ENCODE results near the gene ELK3.

ELK3 gene

DNA sequence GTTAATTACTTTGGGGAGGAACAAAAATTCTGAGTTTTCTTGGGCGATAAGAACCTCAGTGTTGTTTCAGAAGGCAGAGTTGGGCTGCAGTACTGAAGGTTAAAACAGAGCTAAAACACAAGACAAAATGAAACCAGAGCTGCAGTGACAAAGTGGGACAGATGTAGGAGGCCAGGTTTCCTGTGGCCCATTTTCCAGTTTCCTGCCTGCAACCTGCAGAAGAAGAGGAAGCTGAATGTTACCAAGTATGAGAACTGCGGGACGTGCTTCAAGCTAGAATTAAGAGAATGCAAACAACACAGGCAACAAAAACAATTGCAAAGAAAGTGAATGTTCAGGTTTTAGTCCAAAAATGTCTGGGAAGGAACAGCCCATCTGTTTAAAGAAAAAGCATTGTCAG, 17.8 kb downstream of the ELK3 start:
- no peak for DNase-seq (ENCODE audit: low read depth in 2 of 2)

DNA sequence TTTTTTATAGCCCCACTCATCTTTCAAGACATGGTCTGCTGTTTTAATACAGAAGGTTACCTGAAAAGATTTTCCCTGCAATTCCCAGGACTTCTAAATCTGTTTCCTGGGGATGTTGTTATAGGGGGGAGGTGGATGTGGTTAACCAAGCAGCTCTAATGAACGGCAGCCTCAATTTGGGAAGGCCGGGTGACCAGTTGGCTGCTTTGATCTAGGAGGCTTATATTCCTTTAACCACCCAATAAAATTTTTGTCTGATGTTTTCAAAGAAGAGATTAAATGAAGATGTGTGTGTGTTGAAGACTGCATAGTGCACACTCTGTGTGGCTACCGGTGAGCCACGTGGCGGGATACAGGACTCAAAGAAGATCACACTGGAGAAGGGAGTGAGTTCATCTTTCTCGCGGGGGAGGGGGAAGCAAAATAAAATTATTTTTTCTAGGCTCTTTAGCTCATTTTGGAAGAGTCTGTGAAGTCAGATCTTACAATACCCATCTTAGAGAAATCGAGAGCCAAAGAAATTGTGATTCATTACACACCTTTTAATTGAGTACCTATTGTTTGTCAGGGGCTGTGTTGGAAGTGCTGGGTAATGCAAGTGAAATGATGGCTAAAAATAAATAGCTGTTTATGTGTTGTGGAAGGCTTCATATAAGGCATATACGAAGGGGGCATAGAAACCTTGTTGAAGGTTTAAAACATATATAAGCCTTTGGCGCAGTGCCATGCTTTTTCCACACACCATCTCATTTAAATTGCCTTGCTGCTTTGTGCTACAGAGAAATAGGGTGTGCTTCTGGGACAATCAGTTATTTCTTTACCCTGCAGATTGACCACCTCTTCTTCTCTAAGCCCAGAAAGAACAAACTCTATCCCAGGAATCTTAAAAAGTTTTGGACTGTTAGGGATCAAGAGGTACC, 18.5 kb downstream of the ELK3 start:
- no peak for DNase-seq (ENCODE audit: low read depth in 2 of 2)

DNA sequence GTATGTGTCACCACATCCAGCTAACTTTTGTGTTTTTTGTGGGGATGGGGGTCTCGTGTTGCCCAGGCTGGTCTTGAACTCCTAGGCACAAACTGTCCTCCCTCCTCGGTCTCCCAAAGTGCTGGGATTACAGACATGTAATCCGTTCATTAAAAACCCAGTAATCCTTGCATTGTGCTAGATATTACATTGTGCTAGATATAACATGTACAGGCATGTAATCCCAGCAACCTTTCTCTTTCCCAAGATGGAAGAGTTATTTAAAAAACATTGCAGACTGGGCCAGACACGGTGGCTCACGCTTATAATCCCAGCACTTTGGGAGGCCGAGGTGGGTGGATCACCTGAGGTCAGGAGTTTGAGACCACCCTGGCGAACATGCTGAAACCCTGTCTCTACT, 19.7 kb downstream of the ELK3 start:
- no peak for DNase-seq (ENCODE audit: low read depth in 2 of 2)

DNA sequence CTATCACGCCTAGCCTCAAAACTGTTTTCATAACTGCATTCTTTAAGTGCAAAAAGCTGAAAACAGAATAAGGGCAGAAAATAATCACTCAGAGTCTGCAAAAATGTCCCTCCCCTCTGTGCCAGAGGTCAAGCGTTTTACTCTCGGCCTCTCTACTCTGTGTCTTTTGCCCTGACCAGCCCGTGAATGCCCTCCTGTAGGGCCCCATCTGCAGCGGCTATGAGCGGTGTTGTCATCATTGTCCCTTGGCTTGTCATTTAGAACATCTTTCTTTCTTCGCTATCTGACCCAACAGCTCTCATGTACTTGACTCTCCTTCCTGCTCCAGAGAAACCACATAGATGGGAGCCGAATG, 21.7 kb downstream of the ELK3 start:
- DNase-seq (ENCODE audit: low read depth in 2 of 2): no peak

DNA sequence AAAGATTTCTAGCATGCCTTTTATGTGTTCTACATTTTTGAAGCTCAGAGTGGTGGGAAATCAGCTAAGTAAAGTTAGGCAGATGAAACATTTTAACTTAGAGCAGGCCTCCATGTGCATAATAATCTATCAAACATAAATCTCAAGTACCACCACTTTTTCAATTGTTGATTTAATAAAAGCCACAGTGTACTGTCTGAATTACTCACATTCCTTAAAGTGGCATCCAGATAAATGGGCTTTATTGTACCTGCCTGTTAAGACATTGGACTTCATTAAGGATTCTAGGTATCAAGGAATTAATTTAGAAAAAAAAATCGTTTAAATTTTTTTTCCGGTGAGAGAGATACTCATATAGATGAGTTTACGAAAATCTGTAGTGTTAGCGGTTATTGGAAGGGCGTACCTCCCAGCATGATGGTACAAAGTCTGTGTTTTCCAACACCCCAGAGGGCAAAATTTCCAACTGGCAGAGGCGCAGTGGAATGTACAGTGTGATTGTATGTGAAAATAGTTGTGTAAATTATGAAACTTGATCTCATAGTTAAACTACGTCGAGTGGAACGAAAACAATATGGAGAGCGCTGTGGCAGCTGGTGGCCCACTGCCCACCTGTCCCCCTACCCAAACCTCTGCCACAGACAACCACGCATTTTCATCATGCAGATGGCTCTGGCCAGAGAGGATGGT, 25.0 kb downstream of the ELK3 start:
- no peak for DNase-seq (ENCODE audit: low read depth in 2 of 2)

DNA sequence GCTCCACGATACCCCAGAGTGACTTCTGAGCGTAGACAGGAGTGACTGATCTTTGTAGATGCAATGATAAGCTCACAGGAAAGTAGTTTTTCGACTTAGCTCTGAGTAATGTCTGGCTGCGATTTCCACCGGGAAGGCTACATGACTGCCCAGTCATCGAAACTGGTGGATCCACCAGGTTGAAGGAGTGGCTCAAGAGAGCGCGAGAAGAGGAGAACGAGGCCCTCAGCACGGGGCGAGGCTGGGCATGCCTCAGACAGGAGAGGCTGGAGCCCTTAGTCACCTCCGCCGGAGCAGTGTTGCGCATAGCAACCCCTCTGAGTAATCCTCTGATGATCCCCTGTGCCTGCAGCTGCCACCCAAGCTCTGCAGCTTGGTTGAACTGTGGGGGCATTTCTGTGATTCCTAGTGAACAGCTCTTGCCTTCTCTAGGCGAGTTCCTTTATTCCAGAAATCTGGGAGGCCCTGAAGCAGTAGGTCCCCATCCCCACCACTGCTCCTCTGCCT, 25.6 kb downstream of the ELK3 start:
- no peak for DNase-seq (ENCODE audit: low read depth in 2 of 2)

DNA sequence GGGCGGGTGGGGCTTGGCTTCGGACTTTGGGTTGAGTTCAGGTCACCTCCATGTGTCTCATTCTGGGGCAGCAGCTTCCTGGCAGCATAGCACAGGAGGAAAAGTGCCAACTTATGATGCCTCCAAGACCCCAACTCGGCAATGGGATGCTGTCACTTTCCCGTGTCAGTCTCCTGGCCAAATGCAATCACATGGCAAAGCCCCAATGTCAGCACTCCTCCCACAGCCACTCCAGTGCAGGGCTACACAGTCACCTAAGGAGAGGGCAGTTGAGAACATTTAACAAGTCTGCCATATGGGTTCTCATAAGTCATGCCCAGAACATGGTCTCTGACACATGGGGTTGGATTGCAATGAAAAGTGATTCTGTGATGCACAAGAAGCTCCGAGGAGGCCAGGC, 26.7 kb downstream of the ELK3 start:
- DNase-seq (ENCODE audit: low read depth in 2 of 2): no peak

DNA sequence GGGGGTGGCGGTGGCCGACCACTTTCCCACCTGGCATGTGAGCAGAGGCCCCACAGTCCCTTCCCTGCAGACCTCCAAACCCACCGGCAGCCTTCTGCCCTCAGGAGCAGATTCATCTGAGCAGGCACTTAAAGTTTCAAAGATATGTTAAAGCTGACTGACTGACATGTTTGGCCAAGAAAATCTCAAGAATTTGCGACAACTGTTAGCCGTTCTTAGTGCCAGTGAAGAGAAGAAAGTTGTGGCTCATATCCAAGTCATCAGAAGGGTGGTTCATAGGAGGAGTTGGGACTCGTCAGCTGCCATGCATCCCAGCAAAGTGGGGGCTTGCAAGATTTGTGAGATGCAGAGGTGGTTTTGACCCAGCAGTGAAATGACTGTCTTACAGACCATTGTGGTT, 27.2 kb downstream of the ELK3 start:
- no peak for DNase-seq (ENCODE audit: low read depth in 2 of 2)

DNA sequence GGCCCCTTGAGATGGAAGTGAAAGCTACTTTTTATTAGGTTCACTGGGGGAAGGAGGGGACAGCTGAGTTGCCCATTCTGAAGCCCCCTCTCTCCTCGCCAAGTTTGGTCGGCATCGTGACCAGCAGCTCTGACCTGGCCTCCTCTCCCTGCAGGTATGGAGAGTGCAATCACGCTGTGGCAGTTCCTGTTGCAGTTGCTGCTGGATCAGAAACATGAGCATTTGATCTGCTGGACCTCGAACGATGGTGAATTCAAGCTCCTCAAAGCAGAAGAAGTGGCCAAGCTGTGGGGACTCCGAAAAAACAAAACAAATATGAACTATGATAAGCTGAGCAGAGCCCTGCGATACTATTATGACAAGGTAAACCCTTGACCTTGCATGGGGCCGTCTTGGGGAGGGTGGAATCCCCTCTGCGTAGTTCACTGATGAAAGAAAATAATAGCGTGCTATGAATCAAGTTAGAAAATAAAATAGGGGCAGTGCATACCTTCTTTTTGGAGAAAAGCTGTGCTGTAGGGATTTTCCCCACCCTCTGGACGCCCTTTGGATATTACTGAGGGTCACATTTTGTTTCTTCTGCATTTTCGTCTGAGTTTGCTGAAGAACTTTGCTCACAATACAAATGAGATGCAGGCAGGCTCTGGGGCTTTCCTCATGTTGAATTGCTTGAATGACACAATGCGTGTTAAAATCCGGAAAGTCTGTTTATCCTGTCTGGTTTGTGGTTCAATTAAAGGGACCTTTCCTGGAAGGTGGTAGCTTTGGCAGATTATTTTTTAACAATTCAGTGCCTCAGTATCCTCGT, 29.4 kb downstream of the ELK3 start:
- DNase-seq (ENCODE audit: low read depth in 2 of 2): no peak

DNA sequence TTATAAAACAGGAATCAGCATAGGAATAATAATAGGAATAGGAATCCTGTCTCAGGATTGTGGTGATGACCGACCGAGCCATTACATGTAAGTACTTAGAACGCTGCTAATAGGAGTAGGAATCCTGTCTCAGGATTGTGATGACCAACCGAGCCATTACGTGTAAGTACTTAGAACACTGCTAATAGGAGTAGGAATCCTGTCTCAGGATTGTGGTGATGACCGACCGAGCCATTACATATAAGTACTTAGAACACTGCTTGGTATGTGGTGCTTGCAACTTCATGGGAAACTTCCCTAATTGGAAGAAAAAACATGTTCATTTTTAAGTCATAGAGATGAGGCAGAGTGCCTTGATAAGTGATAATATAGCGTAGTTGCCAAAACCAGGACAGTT, 30.0 kb downstream of the ELK3 start:
- DNase-seq (ENCODE audit: low read depth in 2 of 2): no peak

DNA sequence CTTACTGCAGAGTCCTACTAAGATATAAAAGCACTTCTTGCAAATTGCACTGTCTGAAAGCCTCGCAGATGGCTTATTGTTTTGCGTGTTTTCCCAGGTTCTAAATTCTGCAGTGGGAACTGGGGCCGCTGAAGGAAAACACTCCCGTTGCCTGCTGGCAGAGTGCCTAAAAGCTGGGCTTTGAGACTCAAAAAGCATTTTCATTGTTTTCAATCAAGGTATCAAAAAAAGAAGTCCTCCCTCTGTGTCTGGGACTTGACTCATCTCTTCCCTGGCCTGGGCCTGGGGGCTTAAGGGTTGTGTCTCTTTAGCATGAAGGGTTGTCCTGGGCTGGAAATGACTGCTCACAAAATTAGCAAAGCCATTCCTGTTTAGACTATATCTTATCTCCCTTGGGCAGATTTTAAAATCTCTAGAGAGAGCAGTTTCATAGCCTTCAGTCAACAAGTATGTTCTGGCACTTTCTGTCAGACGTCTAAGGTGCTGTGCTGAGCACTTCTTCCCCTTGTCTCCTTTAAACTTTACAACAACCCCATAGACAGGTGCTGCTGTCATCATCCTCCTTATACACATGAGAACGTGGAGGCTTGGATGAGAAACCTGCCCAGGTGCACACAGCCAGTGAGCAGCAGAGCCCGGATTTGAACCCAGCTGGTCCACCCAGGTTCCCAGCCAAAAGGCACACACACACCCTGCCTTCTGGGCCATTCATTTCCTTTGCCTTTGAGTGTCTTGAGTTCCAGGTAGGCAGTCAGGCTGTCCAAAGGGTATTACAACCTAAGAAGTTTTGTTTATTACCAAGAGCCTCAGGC, 31.1 kb downstream of the ELK3 start:
- DNase-seq (ENCODE audit: low read depth in 2 of 2): no peak

DNA sequence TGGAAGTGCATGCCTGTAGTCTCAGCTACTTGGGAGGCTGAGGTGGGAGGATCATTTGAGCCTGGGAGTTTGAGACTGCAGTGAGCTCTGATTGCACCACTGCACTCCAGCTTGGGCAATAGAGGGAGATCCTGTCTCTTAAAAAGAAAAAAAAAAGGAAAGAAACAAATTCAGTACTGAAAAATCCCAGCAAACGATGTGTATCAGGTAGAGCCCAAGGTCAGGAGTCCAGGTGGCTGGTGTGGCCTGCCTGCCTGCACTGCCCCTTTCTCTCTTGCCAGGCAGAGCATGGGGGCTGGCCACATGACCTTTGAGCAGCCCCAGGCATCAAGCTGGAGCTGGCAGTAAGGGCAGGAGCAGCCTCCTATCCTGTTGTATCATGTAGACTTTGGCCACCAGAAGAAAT, 31.8 kb downstream of the ELK3 start:
- DNase-seq (ENCODE audit: low read depth in 2 of 2): no peak

DNA sequence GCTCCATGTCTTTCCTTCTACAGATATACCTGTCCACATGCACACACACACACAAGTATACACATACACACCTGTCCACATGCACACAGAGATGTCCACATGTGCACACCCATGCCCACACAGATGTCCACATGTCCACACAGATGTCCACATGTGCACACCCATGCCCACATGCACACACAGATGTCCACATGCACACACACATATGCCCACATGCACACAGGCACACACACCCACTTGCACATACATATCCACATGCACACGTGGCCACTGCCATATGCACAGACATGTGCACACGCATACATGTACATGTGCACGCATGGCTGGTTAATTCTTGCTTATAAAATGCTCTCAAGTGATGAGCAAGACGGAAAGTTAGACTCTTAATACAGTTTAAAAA, 32.2 kb downstream of the ELK3 start:
- no peak for DNase-seq (ENCODE audit: low read depth in 2 of 2)

DNA sequence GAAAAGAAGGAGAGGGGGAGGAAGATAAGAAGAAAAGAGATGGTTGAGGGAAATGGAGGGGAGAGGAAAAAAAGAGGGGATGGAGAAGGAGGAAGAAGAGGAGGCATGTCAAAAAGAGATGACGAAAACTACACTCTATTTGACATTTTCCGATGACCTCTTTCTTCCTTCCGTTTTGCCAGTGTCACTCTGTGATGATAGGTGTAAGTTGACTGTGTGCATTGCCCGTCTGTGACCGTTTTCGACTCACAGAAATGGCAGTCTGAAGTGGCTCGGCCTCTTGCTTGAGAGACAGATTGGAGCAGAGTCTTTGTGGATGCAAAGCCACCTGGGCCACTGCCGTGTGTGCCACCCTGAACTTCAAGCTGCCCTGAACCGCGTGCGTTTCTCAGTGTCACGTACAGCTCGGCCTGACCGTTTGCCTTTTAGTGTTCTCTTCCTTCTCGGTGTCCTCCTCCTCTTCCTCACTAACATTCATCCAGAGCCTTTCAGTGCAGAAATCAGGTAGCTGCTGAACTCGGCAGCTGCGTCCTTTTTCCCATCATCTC, 32.7 kb downstream of the ELK3 start:
- no peak for DNase-seq (ENCODE audit: low read depth in 2 of 2)

DNA sequence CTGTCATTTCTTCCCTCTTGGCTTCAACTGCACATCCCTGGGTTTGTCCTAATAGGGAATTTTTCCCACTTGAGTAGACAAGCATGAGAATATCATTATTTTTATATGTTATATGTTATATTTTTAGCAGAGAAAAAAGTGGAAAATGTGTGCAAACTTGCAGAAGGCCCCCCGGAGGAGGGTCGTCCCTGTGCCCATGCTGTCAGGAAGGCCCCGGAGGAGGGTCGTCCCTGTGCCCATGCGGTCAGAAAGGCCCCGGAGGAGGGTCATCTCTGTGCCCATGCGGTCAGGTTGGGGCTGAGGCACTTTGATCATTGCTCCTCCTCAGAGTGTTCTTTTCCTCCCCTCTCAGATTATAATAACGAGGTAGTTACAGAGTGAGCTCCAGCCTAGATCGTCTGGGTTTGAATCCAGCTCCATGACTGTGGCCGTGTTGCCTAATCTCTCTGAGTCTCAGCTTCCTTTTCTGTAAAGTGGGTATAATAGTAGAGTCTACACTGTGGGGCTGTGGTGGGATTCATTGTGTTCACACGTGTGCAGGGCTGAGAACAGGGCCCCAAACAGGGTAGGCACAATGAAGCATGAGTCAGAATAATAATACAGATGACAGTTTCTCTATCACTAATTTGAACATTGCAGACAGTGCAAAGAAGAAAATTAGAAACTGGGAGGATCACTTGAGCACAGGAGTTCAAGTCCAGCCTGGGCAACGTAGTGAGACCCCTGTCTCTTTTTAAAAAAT, 33.4 kb downstream of the ELK3 start:
- DNase-seq (ENCODE audit: low read depth in 2 of 2): no peak

DNA sequence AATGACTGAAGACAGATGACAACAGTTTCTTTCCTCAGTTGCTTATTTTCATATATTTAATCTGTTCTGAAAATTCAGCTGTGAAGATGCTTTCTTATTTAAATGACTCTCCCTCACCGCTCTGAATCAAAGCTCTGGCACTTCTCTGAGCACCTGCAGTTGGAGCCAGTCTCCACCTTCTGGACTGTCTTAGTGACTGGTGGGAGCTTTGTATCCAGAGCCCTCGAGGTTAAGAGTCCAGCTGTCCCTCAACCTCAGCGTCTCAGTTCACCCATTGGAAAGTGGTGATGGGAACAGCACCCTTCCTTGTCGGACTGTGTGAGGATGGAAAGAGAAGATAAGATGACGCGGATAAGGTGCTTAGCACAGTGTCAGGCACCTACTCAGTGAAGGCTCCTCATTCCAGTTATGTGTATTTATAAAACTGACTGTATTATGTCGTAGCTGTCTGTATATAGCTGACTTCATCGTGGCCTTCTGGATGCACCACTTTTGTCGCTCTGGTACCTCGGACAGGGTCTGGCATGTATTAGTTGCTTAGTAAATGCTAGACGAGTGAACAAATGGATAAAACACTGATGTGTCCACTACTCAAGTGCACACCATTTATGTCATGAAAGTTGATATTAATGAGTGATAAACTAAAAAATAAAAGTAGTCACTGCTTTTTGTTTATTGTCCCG, 34.5 kb downstream of the ELK3 start:
- DNase-seq (ENCODE audit: low read depth in 2 of 2): no peak

DNA sequence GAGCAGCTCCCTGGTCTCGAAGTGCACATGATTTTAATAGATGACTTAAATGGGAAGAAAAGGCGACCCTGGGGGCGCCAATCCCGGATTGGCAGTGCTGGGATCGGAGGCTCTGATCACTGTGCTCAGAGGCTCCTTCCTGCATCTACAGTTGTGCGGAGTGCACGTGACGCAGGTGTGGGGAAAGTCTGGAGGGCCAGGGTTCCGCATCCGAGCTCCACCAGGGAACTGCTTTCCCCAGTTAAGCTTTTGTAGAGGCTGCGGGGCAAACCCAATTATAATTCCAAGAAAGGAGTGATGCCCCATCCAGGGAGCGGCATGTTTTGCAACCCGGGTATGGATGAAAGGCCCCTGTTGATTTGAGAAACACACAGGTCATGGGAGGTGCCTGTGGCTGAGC, 36.5 kb downstream of the ELK3 start:
- DNase-seq (ENCODE audit: low read depth in 2 of 2): no peak

DNA sequence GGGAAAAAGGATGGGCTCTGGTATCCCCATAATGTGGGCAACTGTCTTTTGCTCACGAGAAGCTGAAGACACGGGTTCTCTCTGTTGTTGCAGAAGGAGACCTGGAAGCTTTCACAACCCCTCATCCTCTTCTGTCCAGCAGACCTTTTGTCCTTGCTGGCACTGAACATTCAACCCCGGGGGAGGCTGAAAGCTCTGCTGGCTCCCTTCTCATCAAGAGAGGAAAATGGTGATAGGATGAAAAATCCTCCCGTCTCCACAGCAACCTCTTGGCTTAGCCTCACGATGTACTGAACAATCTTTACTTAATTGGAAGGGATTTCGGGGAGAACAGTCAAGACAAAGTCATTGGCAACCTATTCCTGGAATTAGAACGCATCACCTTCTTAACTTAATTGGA, 39.0 kb downstream of the ELK3 start:
- DNase-seq (ENCODE audit: low read depth in 2 of 2): no peak

DNA sequence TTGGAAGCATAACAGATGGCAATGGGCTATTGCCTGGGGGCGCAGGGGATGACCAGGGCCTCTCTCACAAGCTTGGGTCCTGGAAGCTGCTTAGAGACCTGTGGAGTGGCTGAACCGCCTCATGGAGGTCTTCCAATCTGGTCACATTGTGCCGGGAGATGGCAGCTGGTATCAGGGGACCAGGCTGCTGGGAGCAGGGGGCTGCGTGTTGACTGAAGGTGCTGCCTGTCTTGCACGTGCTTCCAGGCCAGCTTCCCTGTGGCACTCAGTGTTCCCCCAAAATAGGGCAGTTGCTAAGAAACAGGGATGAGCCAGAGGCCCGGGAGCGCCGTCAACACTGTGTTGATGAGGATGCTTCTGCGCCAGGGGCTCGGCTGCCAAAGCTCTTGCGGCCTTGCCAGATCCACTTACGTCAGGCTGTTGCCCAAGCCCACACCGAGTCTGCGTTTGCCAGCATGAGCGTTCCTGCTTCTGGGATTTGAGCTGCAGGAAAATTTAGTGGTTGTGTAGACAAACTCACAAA, 39.8 kb downstream of the ELK3 start:
- DNase-seq (ENCODE audit: low read depth in 2 of 2): no peak
